Muscle layer of colon (tissue), 2 donors: Measurements from ENCODE around the gene KMT2C.

Experiments used
- H3K27ac ChIP-seq: one replicate; pipeline ENCODE4 v1.7.0; 2013; ENCODE audit warnings: low read depth, mild to moderate bottlenecking, low read length, moderate library complexity
- H3K27me3 ChIP-seq, 2 donors: one replicate each; pipeline ENCODE4 v1.7.0; 2013; ENCODE audit warnings: low read length in 2 of 2, mild to moderate bottlenecking in 2 of 2; ENCODE audit not compliant: insufficient read depth in 2 of 2, control insufficient read depth in 1 of 2
- H3K36me3 ChIP-seq: one replicate; pipeline ENCODE4 v1.7.0; 2013; ENCODE audit warnings: mild to moderate bottlenecking, low read length; ENCODE audit not compliant: insufficient read depth
- H3K4me1 ChIP-seq: one replicate; pipeline ENCODE4 v1.7.0; 2013; ENCODE audit warnings: mild to moderate bottlenecking, low read length; ENCODE audit not compliant: insufficient read depth
- H3K4me3 ChIP-seq, 2 donors: one replicate each; pipeline ENCODE4 v1.7.0; 2013; ENCODE audit warnings: low read length in 2 of 2, low read depth in 1 of 2, mild to moderate bottlenecking in 1 of 2, moderate library complexity in 1 of 2
- H3K9ac ChIP-seq: one replicate; pipeline ENCODE4 v1.7.0; 2013; ENCODE audit warnings: low read length
- H3K9me3 ChIP-seq: one replicate; pipeline ENCODE4 v1.7.0; 2013; ENCODE audit warnings: mild to moderate bottlenecking, low read length
- donor health status: abdominal sarcoma.
- donor health status: Adenocarcinoma of cecum.

The KMT2C gene

GRCh38 chr7:152107945-152108344, 327.9 kb downstream of the KMT2C start:
- Histone ChIP-seq H3K27ac (no peak overlapping the region), H3K4me3 (no peak overlapping the region), H3K9ac (no peak overlapping the region), H3K9me3 (no peaks in the 10 kb centered on the region), H3K27me3 (no peaks in the 10 kb centered on the region), H3K4me1 (no peaks in the 10 kb centered on the region), H3K36me3 (peaks cover 28% of the 10 kb centered on the region)

DNA sequence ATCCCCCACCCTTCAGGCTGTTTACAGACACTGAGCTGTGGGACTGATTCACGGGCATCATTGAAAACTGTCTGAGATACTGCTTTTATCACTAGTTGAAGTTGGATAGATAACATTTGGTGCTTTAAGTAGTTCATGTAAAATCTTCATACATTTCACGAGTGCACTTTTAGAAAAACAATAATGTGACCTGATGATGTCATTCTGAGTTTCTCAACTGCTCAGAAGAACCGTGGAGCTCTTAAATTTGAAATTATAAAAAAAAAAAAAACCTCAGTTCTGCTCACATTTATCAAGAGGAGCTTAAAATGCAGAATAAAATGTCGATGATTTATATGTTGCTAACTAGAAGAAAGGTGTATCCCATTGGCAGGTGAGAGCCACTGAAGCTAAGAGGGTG, 328.8 kb downstream of the KMT2C start:
- peaks cover 31% of the 10 kb centered on the region for H3K36me3 ChIP-seq
- no peak overlapping the region for H3K9ac ChIP-seq
- H3K27me3 ChIP-seq, result no peaks in the 10 kb centered on the region
- H3K9me3 ChIP-seq, result no peaks in the 10 kb centered on the region
- no peak overlapping the region for H3K4me3 ChIP-seq
- H3K27ac ChIP-seq, result no peak overlapping the region
- no peaks in the 10 kb centered on the region for H3K4me1 ChIP-seq

- H3K9ac ChIP-seq, result no peak overlapping the region
- no peak overlapping the region for H3K27ac ChIP-seq
- no peaks in the 10 kb centered on the region for H3K27me3 ChIP-seq
- no peaks in the 10 kb centered on the region for H3K9me3 ChIP-seq
- peaks cover 39% of the 10 kb centered on the region for H3K36me3 ChIP-seq
- H3K4me3 ChIP-seq, result no peak overlapping the region
- no peaks in the 10 kb centered on the region for H3K4me1 ChIP-seq
Measured at GRCh38 chr7:152105205-152105604, 330.6 kb downstream of the KMT2C start.

- Histone ChIP-seq H3K9ac (no peak overlapping the region), H3K36me3 (peaks cover 32% of the 10 kb centered on the region), H3K27me3 (no peaks in the 10 kb centered on the region), H3K4me3 (no peak overlapping the region), H3K9me3 (no peaks in the 10 kb centered on the region), H3K27ac (no peak overlapping the region), H3K4me1 (no peaks in the 10 kb centered on the region)
Measured at GRCh38 chr7:152103691-152104090, 332.1 kb downstream of the KMT2C start.

DNA sequence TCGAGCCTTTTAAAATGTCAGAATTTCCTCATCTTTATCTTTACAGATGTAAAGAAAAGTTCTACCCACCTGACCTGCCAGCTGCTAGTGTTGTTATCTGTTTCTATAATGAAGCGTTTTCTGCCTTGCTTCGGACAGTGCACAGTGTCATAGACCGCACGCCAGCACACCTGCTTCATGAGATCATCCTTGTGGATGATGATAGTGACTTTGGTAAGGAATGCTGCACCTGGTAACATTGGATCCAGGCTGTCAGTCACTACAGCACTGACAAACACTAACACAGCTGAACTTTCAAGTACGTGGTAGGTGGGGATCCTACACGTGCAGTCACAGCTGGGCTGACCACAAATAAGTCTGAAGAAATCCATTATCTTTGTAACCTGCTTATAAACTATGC, 332.7 kb downstream of the KMT2C start:
- H3K4me1 ChIP-seq, result no peaks in the 10 kb centered on the region
- H3K27me3 ChIP-seq, result no peaks in the 10 kb centered on the region
- no peaks in the 10 kb centered on the region for H3K9me3 ChIP-seq
- no peak overlapping the region for H3K4me3 ChIP-seq
- no peak overlapping the region for H3K27ac ChIP-seq
- H3K9ac ChIP-seq, result no peak overlapping the region
- H3K36me3 ChIP-seq, result peaks cover 28% of the 10 kb centered on the region

GRCh38 chr7:152097330-152097729, 338.5 kb downstream of the KMT2C start:
- H3K36me3 ChIP-seq, result peaks cover 12% of the 10 kb centered on the region
- no peak overlapping the region for H3K9ac ChIP-seq
- no peaks in the 10 kb centered on the region for H3K9me3 ChIP-seq
- H3K4me1 ChIP-seq, result no peaks in the 10 kb centered on the region
- no peaks in the 10 kb centered on the region for H3K27me3 ChIP-seq
- no peak overlapping the region for H3K27ac ChIP-seq
- no peak overlapping the region for H3K4me3 ChIP-seq

GRCh38 chr7:152095771-152096170, 340.0 kb downstream of the KMT2C start:
- Histone ChIP-seq H3K9me3 (no peaks in the 10 kb centered on the region), H3K27me3 (no peaks in the 10 kb centered on the region), H3K36me3 (peaks cover 5% of the 10 kb centered on the region), H3K4me1 (no peaks in the 10 kb centered on the region), H3K4me3 (no peak overlapping the region), H3K27ac (no peak overlapping the region), H3K9ac (no peak overlapping the region)

- Histone ChIP-seq H3K27ac (no peak overlapping the region), H3K9ac (no peak overlapping the region), H3K27me3 (no peaks in the 10 kb centered on the region), H3K36me3 (peaks cover 4% of the 10 kb centered on the region), H3K4me1 (no peaks in the 10 kb centered on the region), H3K4me3 (no peak overlapping the region), H3K9me3 (no peaks in the 10 kb centered on the region)
Measured at GRCh38 chr7:152093717-152094116, 342.1 kb downstream of the KMT2C start.

DNA sequence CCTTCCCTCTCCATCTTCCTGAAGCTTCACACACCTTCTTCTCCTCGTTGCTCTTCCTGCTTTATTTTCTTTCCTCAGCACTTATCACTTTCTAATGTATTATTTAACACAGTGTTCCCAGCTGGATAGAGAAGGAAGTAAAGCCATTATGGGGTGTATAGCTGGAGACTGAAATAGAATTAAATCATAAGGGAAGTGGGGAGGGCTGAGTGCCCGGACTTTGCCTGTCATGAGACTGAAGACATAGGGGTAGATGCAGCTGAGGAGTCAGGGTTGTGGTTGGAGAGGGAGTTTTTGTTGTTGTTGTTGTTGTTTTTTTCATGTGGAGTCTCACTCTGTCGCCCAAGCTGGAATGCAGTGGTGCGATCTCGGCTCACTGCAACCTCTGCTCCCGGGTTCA, 345.1 kb downstream of the KMT2C start:
- no peak overlapping the region for H3K9ac ChIP-seq
- H3K4me3 ChIP-seq, result no peak overlapping the region
- no peaks in the 10 kb centered on the region for H3K4me1 ChIP-seq
- no peaks in the 10 kb centered on the region for H3K27me3 ChIP-seq
- no peaks in the 10 kb centered on the region for H3K9me3 ChIP-seq
- no peaks in the 10 kb centered on the region for H3K36me3 ChIP-seq
- H3K27ac ChIP-seq, result no peak overlapping the region

- no peak overlapping the region for H3K4me3 ChIP-seq
- H3K36me3 ChIP-seq, result no peaks in the 10 kb centered on the region
- no peaks in the 10 kb centered on the region for H3K9me3 ChIP-seq
- no peaks in the 10 kb centered on the region for H3K27me3 ChIP-seq
- no peak overlapping the region for H3K27ac ChIP-seq
- H3K4me1 ChIP-seq, result no peaks in the 10 kb centered on the region
- H3K9ac ChIP-seq, result no peak overlapping the region
Measured at GRCh38 chr7:152089183-152089582, 346.6 kb downstream of the KMT2C start.

DNA sequence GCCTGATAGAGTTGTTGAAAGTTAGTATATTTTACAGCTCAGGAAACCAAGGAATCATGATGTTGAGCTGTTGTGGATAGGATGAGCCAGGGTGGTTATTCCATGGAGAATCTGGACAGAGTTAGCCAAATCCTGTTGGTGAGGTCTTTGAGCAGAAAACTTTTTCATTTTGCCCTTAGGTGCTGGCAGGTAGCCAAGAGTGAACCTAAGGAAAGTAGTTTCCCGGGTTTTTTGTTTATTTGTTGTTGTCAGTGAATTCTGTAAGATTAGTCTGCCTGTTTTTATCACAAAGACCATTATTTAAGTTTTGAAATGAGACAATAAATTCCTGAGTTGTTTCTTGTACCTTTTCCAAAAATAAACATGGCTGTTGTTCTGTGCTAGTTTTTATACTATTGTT, 349.3 kb downstream of the KMT2C start:
- Histone ChIP-seq H3K9me3 (no peaks in the 10 kb centered on the region), H3K27ac (no peak overlapping the region), H3K4me3 (no peak overlapping the region), H3K36me3 (no peaks in the 10 kb centered on the region), H3K9ac (no peak overlapping the region), H3K4me1 (no peaks in the 10 kb centered on the region), H3K27me3 (no peaks in the 10 kb centered on the region)

GRCh38 chr7:152085131-152085530, 350.7 kb downstream of the KMT2C start:
- Histone ChIP-seq H3K9me3 (no peaks in the 10 kb centered on the region), H3K9ac (no peak overlapping the region), H3K4me3 (no peak overlapping the region), H3K36me3 (no peaks in the 10 kb centered on the region), H3K4me1 (no peaks in the 10 kb centered on the region), H3K27ac (no peak overlapping the region), H3K27me3 (no peaks in the 10 kb centered on the region)
